GM12874 (cell line): ENCODE data around the gene ARHGAP32.

Experiments
- CTCF ChIP-seq: IDR thresholded peaks from 2 replicates; pipeline ENCODE4 v1.5.1; 2011; ENCODE audit warnings: low read depth, mild to moderate bottlenecking, control low read depth, low read length, moderate library complexity; ENCODE audit not compliant: insufficient read depth

The ARHGAP32 gene

GRCh38 chr11:129192150-129192549, at the start of gene ARHGAP32:
ARHGAP32 (minus strand) TSS chr11:129192325; CDS start chr11:129192198, 127 bp downstream.
- TF ChIP-seq CTCF, result no peak

DNA sequence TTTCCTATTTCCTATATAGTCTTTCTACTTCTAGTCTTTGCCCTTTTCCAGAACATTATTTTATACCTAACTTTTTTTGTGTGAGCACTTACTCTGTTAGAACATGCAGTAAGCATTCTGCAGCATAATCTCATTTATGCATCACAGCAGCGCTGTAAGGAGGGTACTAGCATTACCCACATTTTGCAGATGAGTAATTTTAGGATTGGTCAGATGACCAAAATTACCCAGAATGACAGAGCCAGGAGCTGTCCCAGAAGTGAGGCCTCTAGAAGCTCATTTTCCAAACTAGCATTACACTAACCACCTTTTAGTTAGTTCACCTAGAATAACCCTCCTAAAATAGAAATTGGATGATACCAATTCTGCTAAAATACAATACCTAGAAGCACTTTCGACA, 47.1 kb upstream of the ARHGAP32 start:
- TF ChIP-seq CTCF, result no peak

DNA sequence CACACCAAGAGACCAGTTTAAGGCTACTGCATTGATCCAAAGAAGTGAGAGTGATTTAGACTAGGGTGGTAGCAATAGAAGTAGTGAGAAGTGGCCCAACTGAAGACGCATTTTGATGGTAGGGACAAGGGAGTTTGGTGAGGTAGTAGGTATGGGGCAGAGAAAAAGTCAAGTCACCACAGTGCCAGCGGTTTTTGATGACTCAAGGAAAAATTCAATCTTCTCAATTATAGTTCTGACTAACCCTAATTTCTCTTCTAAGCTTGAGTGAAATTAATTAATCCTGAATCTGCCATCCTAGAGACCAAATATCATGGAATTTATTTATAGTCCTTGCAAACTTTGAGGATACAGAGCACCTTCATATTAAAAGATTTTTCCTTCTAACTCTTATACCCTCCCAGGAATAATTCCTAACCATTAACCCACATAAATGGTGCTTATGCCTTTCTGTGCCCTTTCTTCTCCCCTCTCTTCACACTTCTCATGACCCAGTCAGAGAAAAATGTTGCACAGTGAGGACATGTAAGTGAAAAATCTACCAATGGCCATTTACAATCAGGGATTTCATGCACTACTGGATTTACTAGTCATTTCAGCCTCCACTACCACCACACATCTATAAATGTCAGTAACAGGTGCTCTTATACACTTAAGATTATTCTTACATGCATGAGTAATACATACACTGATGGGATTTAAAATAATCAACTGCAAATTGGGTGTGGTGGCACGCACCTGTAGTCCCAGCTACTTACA, 45.9 kb upstream of the ARHGAP32 start:
- no peak for TF ChIP-seq CTCF

DNA sequence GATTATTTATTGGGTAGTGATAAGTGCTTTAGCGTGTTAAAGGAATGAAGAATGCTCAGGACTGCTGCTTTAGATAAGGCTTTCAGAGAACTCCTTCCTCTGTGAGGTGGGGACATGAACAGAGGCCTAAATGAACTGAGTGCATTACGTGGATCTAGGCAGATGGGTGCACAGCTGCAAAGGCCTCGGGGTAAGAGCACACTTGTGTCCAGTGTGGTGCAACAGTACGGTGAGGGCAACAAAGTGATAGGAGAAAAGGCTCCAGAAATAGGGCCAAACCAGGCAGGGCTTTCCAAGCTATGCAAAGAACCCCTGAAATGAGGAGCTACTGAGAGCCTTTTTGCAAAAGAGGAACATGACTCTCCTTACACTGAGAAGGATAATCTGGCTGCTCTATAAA, 45.3 kb upstream of the ARHGAP32 start:
- no peak for TF ChIP-seq CTCF

GRCh38 chr11:129236850-129237249, 44.7 kb upstream of the ARHGAP32 start:
- TF ChIP-seq CTCF, result no peak

DNA sequence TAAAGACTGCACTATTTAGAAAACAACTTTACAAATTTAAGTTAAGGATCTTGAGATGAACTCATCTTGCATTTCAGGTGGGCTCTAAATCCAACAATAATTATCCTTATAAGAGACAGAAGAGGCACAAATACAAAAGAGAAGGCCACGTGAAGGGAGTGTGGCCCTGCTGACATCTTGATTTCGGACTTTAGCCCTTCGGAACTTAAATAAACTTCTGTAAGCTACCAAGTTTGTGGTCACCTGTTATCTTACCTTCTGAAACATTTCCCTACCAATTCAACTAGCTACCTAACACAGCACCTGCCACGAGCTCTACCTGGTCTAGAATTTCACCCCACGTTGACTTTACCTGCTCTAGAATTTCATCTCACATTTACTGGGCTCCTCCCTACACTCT, 42.9 kb upstream of the ARHGAP32 start:
- no peak for TF ChIP-seq CTCF

DNA sequence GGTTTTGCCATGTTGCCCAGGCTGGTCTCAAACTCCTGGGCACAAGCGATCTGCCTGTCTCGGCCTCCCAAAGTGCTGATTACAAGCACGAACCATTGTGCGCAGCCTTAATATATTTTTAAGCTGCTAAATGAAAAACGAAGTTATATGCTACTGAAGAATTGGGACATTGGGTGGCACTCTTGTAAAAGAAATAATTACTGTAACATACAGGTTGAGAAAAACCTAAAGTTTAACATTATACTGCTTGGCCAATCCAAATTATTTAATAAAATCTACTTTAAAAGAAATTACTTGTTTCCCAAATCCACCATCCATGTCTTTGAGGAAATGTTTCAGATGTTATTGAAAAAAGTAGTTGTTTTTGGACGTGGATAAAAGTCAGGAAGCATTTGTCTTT, 37.9 kb upstream of the ARHGAP32 start:
- no peak for TF ChIP-seq CTCF
